ENCODE measurements around the gene CRK. TPM values are rescaled to one million over a fixed set of nuclear protein-coding genes. Genes with fewer than 3 reads are reported as not detected.
A peak's percentile ranks its signal among the peaks of the same experiment; 100 is the strongest.
"Not testable (repeated sequence)": the region's sequence is repeated elsewhere in the genome, so short reads cannot be mapped to it uniquely, and the experiment has no call there.

Gene CRK
- polyA plus RNA-seq, 3 donors, result 15.8 to 62.3 (median 45.5) TPM

- 73 to 93% (median 76%) methylated on average over 4 of the region's 4 CpGs for WGBS, 3 donors
Observed at GRCh38 chr17:1402262-1402586, 53.8 kb downstream of the CRK start.

GRCh38 chr17:1399679-1400512, 56.1 kb downstream of the CRK start, which contains the start of gene YWHAE:
Gene YWHAE (minus strand): TSS chr17:1400222. CDS start chr17:1400110, 112 bp downstream.
- WGBS, 3 donors, result 1% methylated on average over 79 to 82 of the region's 82 CpGs
- peak within 1 kb of the TSS; percentile 87 for H3K27ac ChIP-seq (ENCODE audit: low read depth, low read length)

More at GRCh38 chr17:1402262-1402586, 53.8 kb downstream of the CRK start:
- H3K27ac ChIP-seq (ENCODE audit: low read depth, low read length), result no peak overlapping the region

- 1% methylated on average over 41 of the region's 41 CpGs for WGBS, 3 donors
Observed at GRCh38 chr17:1398931-1399678, 56.9 kb downstream of the CRK start.

GRCh38 chr17:1398028-1398427, 58.0 kb downstream of the CRK start:
- no peak overlapping the region for H3K27ac ChIP-seq (ENCODE audit: low read depth, low read length)
- WGBS, 3 donors, result 6 to 10% (median 6%) methylated on average over 2 of the region's 2 CpGs

More at GRCh38 chr17:1398931-1399678, 56.9 kb downstream of the CRK start:
- peak overlapping the region; percentile 87 for H3K27ac ChIP-seq (ENCODE audit: low read depth, low read length)

- WGBS, 3 donors, result 88 to 91% (median 91%) methylated on average over 26 of the region's 26 CpGs
Observed at GRCh38 chr17:1395876-1396665, 60.0 kb downstream of the CRK start.

GRCh38 chr17:1391577-1391976, 64.5 kb downstream of the CRK start:
- 91 to 95% (median 92%) methylated on average over 9 of the region's 9 CpGs for WGBS, 3 donors
- no peak overlapping the region for H3K27ac ChIP-seq (ENCODE audit: low read depth, low read length)

More at GRCh38 chr17:1395876-1396665, 60.0 kb downstream of the CRK start:
- not testable (repeated sequence) for H3K27ac ChIP-seq (ENCODE audit: low read depth, low read length)

- WGBS, 3 donors, result 10 to 20% (median 17%) methylated on average over 6 of the region's 6 CpGs
Observed at GRCh38 chr17:1390432-1391367, 65.3 kb downstream of the CRK start.

GRCh38 chr17:1387490-1388227, 68.4 kb downstream of the CRK start:
- 65 to 75% (median 69%) methylated on average over 21 to 22 of the region's 22 CpGs for WGBS, 3 donors

More at GRCh38 chr17:1390432-1391367, 65.3 kb downstream of the CRK start:
- no peak overlapping the region for H3K27ac ChIP-seq (ENCODE audit: low read depth, low read length)

GRCh38 chr17:1386675-1387190, 69.3 kb downstream of the CRK start:
- not testable (repeated sequence) for H3K27ac ChIP-seq (ENCODE audit: low read depth, low read length)
- 72 to 75% (median 75%) methylated on average over 8 of the region's 8 CpGs for WGBS, 3 donors

More at GRCh38 chr17:1387490-1388227, 68.4 kb downstream of the CRK start:
- not testable (repeated sequence) for H3K27ac ChIP-seq (ENCODE audit: low read depth, low read length)

GRCh38 chr17:1386265-1386664, 69.8 kb downstream of the CRK start:
- H3K27ac ChIP-seq (ENCODE audit: low read depth, low read length), result no peak overlapping the region
- WGBS, 3 donors, result 62 to 81% (median 80%) methylated on average over 2 of the region's 2 CpGs

- H3K27ac ChIP-seq (ENCODE audit: low read depth, low read length), result no peak overlapping the region
- WGBS, 3 donors, result 26 to 43% (median 33%) methylated on average over 2 of the region's 2 CpGs
Observed at GRCh38 chr17:1385861-1386260, 70.2 kb downstream of the CRK start.

GRCh38 chr17:1384905-1385435, 71.1 kb downstream of the CRK start:
- 4 to 19% (median 18%) methylated on average over 1 of the region's 1 CpG for WGBS, 3 donors
- no peak overlapping the region for H3K27ac ChIP-seq (ENCODE audit: low read depth, low read length)

- WGBS, 3 donors, result 69 to 81% (median 76%) methylated on average over 10 of the region's 10 CpGs
Observed at GRCh38 chr17:1379930-1380313, 76.1 kb downstream of the CRK start.

GRCh38 chr17:1379208-1379929, 76.7 kb downstream of the CRK start:
- WGBS, 3 donors, result 70 to 82% (median 78%) methylated on average over 11 of the region's 11 CpGs
- H3K27ac ChIP-seq (ENCODE audit: low read depth, low read length), result no peak overlapping the region

More at GRCh38 chr17:1379930-1380313, 76.1 kb downstream of the CRK start:
- no peak overlapping the region for H3K27ac ChIP-seq (ENCODE audit: low read depth, low read length)

GRCh38 chr17:1378476-1378860, 77.6 kb downstream of the CRK start:
- 78 to 81% (median 80%) methylated on average over 10 of the region's 10 CpGs for WGBS, 3 donors
- not testable (repeated sequence) for H3K27ac ChIP-seq (ENCODE audit: low read depth, low read length)

GRCh38 chr17:1377334-1377733, 78.7 kb downstream of the CRK start:
- no peak overlapping the region for H3K27ac ChIP-seq (ENCODE audit: low read depth, low read length)
- WGBS, 3 donors, result 34 to 62% (median 47%) methylated on average over 3 of the region's 3 CpGs
